Activated CD4-positive, alpha-beta memory T cell treated with anti-CD3 and anti-CD28 coated beads, Interleukin-2, amount 10 ng/mL, durations not matched to agents 7 days and 5 days (primary cell): ENCODE results near the gene HOPX. TPM values are rescaled to one million over a fixed set of nuclear protein-coding genes. Genes with fewer than 3 reads are reported as not detected.
"Not testable (repeated sequence)": the region's sequence is repeated elsewhere in the genome, so short reads cannot be mapped to it uniquely, and the experiment has no call there.

Source experiments
- CTCF ChIA-PET: fragments of 350-600 bp; sonication (Branson Sonifier 250); formaldehyde crosslinking; loops from one replicate; lab custom pipeline; 2021; ENCODE audit warnings: antibody characterized with exemption, inconsistent platforms; lab: Charles Lee
- POLR2A ChIA-PET: fragments of 350-600 bp; sonication (Branson Sonifier 250); formaldehyde crosslinking; loops from one replicate; lab custom pipeline; 2021; ENCODE audit warnings: antibody characterized with exemption; lab: Charles Lee
- DNase-seq: peaks from one replicate; pipeline ENCODE4 v3.0.0-alpha.2; 2020
- H3K27ac Mint-ChIP-seq: one replicate; pipeline ENCODE4 v1.8.0; 2021; ENCODE audit warnings: mild to moderate bottlenecking, mixed read lengths
- H3K27me3 Mint-ChIP-seq: one replicate; pipeline ENCODE4 v1.8.0; 2021; ENCODE audit warnings: mixed read lengths
- H3K36me3 Mint-ChIP-seq: one replicate; pipeline ENCODE4 v1.8.0; 2021; ENCODE audit warnings: low read depth, mixed read lengths
- H3K4me1 Mint-ChIP-seq: one replicate; pipeline ENCODE4 v1.8.0; 2021; ENCODE audit warnings: mixed read lengths
- H3K4me3 Mint-ChIP-seq: one replicate; pipeline ENCODE4 v1.8.0; 2021; ENCODE audit warnings: mild to moderate bottlenecking, mixed read lengths
- H3K9me3 Mint-ChIP-seq: one replicate; pipeline ENCODE4 v1.8.0; 2021; ENCODE audit warnings: mixed read lengths
- total RNA-seq, 2 experiments: library from RNA; stranded (reverse); gene quantifications; one replicate each; pipeline ENCODE4 v1.2.3, GENCODE V29; 2021

HOPX gene
- total RNA-seq, 2 experiments from 2014 or later: 206 to 215 TPM

DNA sequence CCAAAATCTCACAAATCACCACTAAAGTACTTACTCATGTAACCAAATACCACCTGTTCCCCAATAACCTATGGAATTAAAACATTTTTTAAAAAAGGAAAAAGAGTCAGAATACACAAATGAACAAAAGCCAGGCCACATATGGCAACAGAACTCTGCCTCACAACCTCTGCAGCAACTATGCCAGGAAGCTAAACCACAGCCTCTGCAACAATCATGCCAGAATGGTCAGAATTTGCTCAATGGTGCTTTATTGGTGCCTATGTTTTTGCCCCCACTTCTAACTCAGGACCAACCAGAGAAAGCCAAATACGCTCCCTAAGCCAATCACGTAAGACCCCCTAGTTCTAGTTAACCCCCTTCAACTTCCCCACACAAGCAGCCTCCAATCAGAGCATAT is 69.6 kb downstream of the HOPX start:
- Mint-ChIP-seq H3K36me3 (no peaks in the 10 kb centered on the region), H3K9me3 (no peaks in the 10 kb centered on the region), H3K4me1 (peaks cover 4% of the 10 kb centered on the region), H3K27me3 (peaks cover 17% of the 10 kb centered on the region), H3K4me3 (no peak overlapping the region), H3K27ac (no peak overlapping the region)
- ChIA-PET POLR2A (no interaction called here), CTCF (no interaction called here)
- DNase-seq: no peak

DNA sequence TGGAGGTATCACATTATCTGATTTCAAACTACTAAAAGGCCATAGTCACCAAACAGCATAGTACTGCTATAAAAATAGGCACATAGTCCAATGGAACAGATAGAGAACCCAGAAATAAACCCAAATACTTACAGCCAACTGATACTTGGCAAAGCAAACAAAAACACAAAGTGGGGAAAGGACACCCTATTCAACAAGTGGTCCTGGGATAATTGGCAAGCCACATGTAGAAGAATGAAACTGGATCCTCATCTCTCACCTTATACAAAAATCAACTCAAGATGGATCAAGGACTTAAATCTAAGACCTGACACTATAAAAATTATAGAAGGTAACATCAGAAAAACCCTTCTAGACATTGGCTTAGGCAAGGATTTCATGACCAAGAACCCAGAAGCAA is 70.9 kb downstream of the HOPX start:
- H3K27me3 Mint-ChIP-seq: peaks cover 20% of the 10 kb centered on the region
- H3K4me1 Mint-ChIP-seq, H3K27ac Mint-ChIP-seq, POLR2A ChIA-PET, DNase-seq, H3K4me3 Mint-ChIP-seq, H3K9me3 Mint-ChIP-seq, H3K36me3 Mint-ChIP-seq: not testable (repeated sequence)
- CTCF ChIA-PET: interaction anchor here (0.6 kb wide), 1 partner anchor 103 kb away, joined by 4 read pairs; no protein-coding TSS in a partner anchor

DNA sequence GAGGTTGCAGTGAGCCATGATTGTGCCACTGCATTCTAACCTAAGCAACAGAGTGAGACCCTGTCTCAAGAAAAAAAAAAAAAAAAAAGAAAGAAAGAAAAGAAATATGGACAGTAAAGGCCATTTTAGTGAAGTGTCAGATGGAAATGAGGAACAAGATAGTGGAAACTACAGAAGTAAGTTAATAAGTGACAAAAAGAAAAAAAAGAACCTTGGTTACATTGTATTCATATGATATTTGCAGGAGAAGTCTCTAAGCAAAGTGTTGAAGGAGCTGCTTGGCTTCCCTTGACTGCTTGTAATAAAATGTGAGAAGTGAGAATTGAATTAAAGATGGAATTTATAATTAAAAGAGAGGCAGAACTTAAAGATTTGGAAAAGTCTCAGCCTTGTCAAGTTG is 73.2 kb downstream of the HOPX start:
- DNase-seq: no peak
- Mint-ChIP-seq H3K27ac (no peak overlapping the region), H3K36me3 (no peaks in the 10 kb centered on the region), H3K27me3 (peaks cover 22% of the 10 kb centered on the region), H3K4me1 (peaks cover 4% of the 10 kb centered on the region), H3K4me3 (no peak overlapping the region), H3K9me3 (no peaks in the 10 kb centered on the region)
- POLR2A ChIA-PET: no interaction called here
- CTCF ChIA-PET: no interaction called here

DNA sequence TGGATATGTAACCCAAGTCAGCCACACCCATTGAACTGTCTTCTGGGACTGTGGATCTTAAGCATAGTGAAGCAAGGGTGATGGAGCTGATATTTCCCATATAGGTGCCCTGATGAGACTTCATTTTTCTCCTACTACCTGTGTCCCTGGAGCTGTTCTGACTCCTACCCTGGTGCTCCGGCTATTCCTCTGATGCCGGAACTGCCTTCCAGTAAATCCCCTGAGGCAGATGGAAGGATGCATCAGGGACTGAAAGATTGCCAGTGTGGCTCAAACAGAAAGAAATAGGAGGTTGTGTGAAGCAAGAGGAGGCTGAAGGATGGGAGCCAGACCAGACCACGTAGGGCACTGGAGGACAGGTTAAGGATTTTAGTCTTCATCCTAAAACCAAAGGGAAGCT is 74.7 kb downstream of the HOPX start:
- H3K9me3 Mint-ChIP-seq: no peaks in the 10 kb centered on the region
- H3K27ac Mint-ChIP-seq: no peak overlapping the region
- H3K27me3 Mint-ChIP-seq: peaks cover 24% of the 10 kb centered on the region
- DNase-seq: no peak
- POLR2A ChIA-PET: no interaction called here
- CTCF ChIA-PET: no interaction called here
- no peak overlapping the region for H3K4me3 Mint-ChIP-seq
- H3K36me3 Mint-ChIP-seq: no peaks in the 10 kb centered on the region
- H3K4me1 Mint-ChIP-seq: peaks cover under 1% of the 10 kb centered on the region

DNA sequence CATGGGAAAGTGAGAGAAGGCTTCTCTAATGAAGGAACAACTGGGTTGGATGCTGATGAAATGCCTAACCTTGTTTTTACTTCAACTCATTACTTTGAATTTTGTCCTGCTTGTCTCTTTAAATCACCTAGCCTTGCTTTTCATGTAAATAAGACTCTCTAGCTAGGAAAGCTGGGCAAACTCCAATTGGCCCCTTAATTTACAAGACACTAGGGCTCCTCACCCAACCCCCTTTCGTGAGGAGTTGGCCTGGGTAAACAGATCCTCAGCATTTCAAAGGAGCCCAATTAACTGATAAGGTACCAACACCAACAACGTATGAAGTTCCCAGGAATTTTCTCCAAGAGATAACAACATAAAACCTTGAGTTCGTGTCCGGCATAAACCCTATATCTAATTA is 75.6 kb downstream of the HOPX start:
- H3K4me3 Mint-ChIP-seq, H3K36me3 Mint-ChIP-seq, H3K9me3 Mint-ChIP-seq, H3K27ac Mint-ChIP-seq, CTCF ChIA-PET, DNase-seq, H3K4me1 Mint-ChIP-seq, POLR2A ChIA-PET: not testable (repeated sequence)
- peaks cover 24% of the 10 kb centered on the region for H3K27me3 Mint-ChIP-seq

DNA sequence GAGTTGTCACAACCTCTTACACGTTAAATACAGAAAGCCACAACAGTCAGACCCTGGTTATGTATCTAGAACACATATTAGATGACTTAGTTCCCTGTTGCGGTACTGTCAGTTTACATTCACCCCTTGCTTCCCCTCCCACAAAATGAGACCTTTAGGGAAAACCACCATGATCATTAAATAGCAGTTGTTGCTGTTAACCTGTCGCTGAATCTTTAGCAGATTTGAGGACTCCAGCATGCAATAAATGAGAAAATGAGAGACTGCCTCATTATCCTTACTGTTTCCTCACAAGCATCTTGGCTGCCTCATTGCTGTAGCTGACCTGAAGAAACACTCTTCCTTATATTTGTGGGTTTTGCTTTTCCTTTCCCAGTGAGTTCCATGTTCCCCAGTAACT is 77.8 kb downstream of the HOPX start:
- H3K9me3 Mint-ChIP-seq: peaks cover 5% of the 10 kb centered on the region
- DNase-seq: no peak
- H3K4me3 Mint-ChIP-seq: no peak overlapping the region
- no peak overlapping the region for H3K27ac Mint-ChIP-seq
- no peaks in the 10 kb centered on the region for H3K36me3 Mint-ChIP-seq
- peaks cover 20% of the 10 kb centered on the region for H3K27me3 Mint-ChIP-seq
- H3K4me1 Mint-ChIP-seq: no peaks in the 10 kb centered on the region
- ChIA-PET POLR2A (no interaction called here), CTCF (no interaction called here)

Other genes starting within 250 kb of the HOPX start
- 10 to 100 TPM; 21.6 to 22.7 TPM for gene PPAT, start 245.7 kb downstream of the HOPX start, total RNA-seq
- gene PAICS, start 245.0 kb downstream of the HOPX start, total RNA-seq: 100 to 1,000 TPM; 115 to 118 TPM
- gene SRP72, start 213.7 kb downstream of the HOPX start, total RNA-seq: 100 to 1,000 TPM; 140 to 142 TPM
- gene ARL9, start 175.5 kb downstream of the HOPX start, total RNA-seq: under 1 TPM in 1 of 2 experiments, not detected in 1; 0.23 TPM
- gene SPINK2, start 140.4 kb upstream of the HOPX start, total RNA-seq: 1 to 10 TPM in 1 of 2 experiments, not detected in 1; 1.0 TPM
- 10 to 100 TPM; 54.7 to 58.3 TPM for gene REST, start 226.6 kb upstream of the HOPX start, total RNA-seq